Measurements from ENCODE around the gene USP15.

The USP15 gene

DNA sequence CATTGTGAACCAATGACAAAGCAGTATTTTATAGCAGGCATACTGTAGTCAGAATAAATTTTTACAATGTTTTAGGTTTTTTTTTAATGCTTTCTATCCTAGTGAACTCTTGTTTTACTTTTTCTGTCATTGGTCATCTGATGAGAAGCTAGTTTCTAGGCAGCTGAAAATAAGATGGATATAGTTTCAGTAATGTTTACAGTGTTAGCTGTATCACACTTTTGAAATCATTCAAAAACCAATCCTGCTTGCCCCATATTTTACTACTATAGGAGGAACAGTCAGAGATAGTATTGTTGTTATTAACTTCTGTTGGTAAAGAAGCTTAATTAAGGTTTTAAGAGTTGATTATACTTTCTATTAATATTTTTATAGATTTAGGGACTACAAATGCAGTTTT lies 24.5 kb downstream of the USP15 start:
- no peak for DNase-seq (ENCODE audit: low spot score)

GRCh38 chr12:62285284-62285683 lies 25.1 kb downstream of the USP15 start:
- DNase-seq (ENCODE audit: low spot score) = no peak

GRCh38 chr12:62288328-62288727 lies 28.1 kb downstream of the USP15 start:
- no peak for DNase-seq (ENCODE audit: low spot score)

DNA sequence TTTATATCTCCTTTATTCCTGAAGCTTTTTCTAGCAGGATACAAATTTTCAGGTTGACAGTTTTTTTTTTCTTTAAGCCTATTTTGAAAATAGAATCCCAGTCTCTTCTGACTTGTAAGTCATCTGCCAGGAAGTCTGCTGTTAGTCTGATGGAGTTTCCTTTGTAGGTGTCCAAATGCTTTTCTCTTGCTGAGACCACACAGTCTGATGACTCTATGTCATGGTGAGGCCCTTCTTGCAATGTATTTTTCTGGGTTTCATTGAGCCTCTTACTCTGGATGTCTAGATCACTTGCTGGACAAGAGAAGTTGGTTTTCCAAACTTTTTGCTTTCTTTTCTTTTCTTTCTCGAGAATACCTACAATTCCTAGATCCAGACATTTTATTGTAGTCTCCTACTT lies 30.6 kb downstream of the USP15 start:
- DNase-seq (ENCODE audit: low spot score) = no peak

GRCh38 chr12:62291864-62292760 lies 31.9 kb downstream of the USP15 start:
- no peak for DNase-seq (ENCODE audit: low spot score)

GRCh38 chr12:62292761-62293344 lies 32.6 kb downstream of the USP15 start:
- no peak for DNase-seq (ENCODE audit: low spot score)

DNA sequence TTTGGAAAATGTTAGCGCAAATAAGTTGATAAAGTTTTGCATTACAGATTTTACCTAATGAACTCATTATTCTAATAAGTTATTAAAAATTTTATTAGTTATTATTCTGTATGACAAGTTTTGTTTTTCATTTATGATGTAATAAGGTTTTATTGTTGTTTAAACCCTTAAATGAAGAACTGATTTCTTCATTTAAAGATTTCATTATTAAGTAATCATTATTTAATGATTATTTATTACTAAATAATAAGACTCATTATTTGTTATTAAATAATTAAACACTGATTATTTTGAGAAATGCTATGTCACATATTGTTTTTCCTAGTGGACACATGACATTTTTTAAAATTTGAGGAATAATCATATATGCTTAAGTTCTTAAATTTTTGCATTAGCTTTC lies 34.2 kb downstream of the USP15 start:
- no peak for DNase-seq (ENCODE audit: low spot score)

- no peak for DNase-seq (ENCODE audit: low spot score)
Measured at GRCh38 chr12:62296001-62296400, 35.8 kb downstream of the USP15 start.

DNA sequence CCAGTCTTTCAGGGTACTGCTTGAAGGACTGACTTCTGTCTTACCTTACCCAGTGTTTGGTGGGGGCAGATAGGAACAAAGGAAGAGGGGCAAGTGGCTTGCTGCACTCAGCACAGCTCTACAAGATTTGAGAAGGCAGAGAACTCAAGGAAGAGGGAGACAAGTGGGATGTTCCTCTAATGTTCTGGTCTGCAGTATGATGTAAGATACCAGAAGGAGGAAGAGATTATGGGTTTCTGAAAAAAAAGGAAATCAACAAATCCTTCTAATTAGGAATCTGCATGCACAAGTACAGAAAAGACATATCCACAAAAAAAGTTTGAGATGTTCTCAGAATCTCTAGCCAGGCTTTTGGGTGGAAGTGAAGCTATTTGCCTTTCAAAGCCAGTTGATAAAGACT lies 37.1 kb downstream of the USP15 start:
- DNase-seq (ENCODE audit: low spot score) = no peak

DNA sequence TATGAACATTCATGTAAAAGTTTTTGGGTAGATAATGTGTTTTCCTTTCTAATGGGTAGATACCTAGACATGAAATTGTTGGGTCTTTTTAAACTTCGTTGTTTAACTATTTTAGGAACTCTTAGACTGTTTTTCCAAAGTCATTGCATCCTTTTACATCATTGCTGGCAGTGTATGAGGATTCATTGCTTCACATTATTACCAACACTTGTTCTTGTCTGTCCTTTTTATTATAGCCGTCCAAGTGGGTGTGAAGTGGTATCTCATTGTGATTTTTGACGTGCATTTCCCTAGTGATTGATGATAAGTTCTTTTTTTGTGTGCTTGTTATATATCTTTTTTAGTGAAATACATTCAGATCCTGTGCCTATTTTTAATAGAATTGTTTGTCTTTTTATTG lies 39.4 kb downstream of the USP15 start:
- DNase-seq (ENCODE audit: low spot score) = no peak

- DNase-seq (ENCODE audit: low spot score) = no peak
Measured at GRCh38 chr12:62301080-62301798, 41.0 kb downstream of the USP15 start.

DNA sequence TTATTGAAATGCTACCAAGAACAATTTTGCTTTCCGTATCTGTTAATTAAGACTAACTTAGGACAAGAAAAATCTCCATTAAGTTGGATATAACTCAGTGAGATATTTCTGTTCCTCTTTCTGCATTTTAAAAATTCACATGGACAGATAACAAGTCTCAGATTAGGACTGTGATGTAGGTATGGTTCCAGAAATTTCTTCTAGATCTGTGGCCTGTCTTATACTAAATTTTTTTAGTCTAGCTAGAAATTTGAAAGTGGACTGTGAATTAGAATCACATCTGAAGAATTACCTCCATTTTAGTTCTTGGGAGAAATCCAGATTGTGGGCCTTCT lies 41.6 kb downstream of the USP15 start:
- DNase-seq (ENCODE audit: low spot score) = no peak

DNA sequence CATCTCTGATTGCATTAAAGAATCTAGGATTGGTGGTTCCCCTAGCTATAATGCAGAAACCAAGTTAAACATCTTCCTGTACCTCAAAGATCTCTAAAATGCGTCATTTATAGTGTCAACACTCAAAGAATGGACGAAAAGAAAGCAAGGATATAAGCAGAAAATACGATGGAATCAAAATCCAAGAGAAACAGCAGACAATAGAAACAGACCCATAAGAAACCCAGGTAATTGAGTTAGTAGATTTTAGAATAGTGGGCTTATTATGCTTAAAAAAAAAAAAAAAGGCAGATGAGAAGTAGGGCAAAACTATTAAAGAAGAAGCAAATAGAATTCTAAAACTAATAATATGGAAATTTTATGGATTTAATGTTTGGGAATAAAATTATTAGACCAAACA lies 44.4 kb downstream of the USP15 start:
- no peak for DNase-seq (ENCODE audit: low spot score)

GRCh38 chr12:62305778-62306177 lies 45.6 kb downstream of the USP15 start:
- DNase-seq (ENCODE audit: low spot score) = no peak

- DNase-seq (ENCODE audit: low spot score) = no peak
Measured at GRCh38 chr12:62306569-62307530, 46.6 kb downstream of the USP15 start.

- DNase-seq (ENCODE audit: low spot score) = no peak
Measured at GRCh38 chr12:62308201-62308600, 48.0 kb downstream of the USP15 start.

DNA sequence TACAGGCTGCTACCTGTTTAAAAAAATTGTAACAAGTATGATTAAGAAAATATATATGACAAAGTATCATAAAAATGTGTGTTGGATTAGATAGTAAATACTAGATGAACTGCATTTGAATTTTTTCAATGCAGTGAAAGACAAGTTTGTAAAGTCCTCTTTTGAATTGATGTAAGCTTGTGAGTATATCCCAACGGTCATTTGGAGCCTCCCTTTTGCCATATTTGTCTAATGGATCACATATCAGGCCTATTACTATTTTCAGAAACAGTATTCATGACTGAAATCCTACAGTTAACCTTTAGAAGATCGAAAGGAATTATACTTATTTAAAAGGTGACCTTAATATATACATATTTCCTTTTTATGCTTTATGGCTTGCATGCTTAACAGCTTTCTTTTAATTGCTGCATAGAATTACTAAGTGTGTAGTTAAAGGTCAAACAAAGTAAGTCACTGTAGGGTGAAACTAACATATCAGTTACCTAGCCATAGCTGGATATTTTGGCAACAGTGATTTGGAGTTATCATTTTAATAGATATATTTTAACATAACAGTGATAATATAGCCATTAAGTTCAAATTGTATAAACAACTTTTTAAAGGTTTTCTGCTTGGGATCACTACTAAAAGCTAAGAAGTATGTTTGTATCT lies 53.6 kb downstream of the USP15 start:
- no peak for DNase-seq (ENCODE audit: low spot score)

- no peak for DNase-seq (ENCODE audit: low spot score)
Measured at GRCh38 chr12:62317017-62317416, 56.8 kb downstream of the USP15 start.

GRCh38 chr12:62319058-62319457 lies 58.9 kb downstream of the USP15 start:
- no peak for DNase-seq (ENCODE audit: low spot score)

- no peak for DNase-seq (ENCODE audit: low spot score)
Measured at GRCh38 chr12:62320054-62320453, 59.9 kb downstream of the USP15 start.

DNA sequence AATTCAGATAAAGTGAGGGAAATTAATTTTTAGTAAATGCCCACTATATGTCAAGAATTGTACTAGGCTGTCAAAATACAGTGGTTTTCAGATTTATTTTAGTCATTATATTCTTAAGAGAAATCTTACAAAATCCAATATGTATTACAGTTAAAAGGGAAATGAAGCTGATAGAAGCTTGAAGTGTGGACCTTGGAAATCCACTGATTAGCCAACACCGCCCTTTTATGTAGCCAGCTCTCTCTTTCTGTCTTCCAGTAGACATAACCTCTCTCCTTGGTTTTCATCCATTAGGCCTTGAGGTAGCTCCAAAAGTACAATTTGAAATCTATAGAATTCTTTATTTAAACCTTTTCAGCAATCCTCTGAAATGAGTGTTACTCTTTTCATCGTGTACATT lies 63.2 kb downstream of the USP15 start:
- DNase-seq (ENCODE audit: low spot score) = no peak
